HG02588 (cell line): Measurements from ENCODE around the gene CLK1.

Source experiments
- ATAC-seq: cut with Tn5 transposase; IDR thresholded peaks from one replicate; pipeline ENCODE4 v1.9.1; 2021; ENCODE audit warnings: mild to moderate bottlenecking, moderate library complexity; ENCODE audit not compliant: unreplicated experiment

The CLK1 gene

DNA sequence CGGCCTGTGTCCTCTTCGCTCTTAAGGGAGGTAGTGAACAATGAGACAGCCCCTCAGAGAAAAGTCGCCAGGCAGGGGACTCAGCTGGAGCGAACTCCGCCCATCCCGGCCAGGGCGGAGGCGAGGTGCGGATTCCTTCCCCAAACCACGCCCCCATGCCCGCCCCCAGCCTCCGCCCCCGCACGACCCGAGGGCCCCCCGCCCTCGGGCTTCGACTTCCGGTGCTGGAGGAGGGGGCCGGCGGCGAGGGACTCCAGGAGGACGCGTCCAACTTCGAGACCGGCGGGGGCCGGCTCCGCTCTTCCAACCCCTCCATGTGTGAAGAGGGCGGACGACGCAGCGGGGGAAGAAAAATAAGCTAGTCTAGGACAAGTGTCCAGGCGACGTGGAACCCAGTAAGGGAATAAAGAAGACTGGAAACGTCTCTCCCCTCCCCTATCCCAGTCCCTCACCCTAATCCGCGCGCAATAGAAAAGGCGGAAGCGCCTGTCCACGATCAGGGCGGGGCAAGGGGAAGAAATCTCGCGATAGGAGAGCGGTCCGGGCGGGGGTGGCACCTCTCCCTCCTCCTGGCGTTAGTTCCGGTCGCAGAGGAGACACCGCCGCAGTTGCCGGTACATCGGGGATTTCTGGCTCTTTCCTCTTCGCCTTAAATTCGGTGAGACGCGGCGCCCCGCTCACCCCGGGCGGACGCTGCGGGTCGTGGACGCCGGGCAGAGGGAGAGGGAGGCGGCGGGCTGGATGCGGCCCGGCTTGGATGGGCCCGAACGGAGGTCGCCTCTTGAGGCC lies 52.9 kb downstream of the CLK1 start, which contains the start of gene BZW1:
BZW1 (plus strand) TSS at position 578 of the 789 bp plus-strand sequence. CDS start 1,308 bp downstream, outside the sequence.
- peak; percentile 76 for ATAC-seq

DNA sequence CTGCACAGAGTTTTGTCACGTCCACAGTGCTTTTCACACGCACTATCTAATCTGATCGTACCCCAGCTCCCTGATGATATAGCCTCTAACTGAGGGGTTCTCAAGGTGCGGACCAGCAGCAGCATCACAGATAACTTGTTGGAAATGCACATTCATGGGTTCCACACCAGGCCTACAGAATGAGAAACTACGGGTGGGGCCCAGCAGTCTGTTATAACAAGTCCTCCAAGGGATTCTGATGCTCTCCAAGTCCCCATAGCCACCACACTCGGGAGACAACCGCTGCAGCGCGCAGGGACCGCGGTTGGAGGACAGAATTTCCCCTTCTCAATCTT lies 53.5 kb downstream of the CLK1 start:
- ATAC-seq, result no peak

DNA sequence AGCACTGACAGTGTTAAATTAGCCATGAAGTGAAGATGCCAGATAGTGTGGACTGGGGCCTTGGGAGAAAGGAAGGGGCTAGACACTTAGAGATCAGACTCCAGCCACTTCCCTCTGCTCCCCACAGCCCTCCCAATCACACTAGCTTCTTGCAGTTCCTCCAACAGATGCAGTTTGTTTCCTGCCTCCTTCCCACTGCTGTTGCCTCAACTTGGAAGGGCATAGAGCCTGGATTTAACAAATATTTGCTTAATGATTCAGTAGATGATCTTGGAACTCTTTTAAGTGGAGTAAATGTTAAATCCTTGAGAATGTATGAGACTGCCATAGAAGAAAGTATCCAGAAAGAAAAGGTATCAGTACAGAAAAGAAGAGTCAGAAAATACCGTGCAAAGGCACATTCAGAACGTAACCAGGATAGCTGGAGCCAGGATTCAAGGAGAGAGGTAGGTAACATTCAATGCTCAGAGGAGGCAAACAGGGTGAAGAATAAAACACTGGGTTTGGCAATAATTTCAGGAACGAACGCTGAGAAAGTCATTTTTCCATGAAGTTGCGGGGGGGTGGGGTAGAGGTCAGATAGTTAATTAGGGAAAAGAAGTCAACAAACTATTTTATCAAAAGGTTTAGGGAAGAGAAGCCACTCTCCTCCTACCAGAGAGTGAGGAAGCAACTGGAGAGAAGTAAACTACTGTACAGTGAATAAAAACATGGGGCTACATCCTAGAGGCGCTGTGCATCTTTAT lies 54.0 kb downstream of the CLK1 start:
- no peak for ATAC-seq

DNA sequence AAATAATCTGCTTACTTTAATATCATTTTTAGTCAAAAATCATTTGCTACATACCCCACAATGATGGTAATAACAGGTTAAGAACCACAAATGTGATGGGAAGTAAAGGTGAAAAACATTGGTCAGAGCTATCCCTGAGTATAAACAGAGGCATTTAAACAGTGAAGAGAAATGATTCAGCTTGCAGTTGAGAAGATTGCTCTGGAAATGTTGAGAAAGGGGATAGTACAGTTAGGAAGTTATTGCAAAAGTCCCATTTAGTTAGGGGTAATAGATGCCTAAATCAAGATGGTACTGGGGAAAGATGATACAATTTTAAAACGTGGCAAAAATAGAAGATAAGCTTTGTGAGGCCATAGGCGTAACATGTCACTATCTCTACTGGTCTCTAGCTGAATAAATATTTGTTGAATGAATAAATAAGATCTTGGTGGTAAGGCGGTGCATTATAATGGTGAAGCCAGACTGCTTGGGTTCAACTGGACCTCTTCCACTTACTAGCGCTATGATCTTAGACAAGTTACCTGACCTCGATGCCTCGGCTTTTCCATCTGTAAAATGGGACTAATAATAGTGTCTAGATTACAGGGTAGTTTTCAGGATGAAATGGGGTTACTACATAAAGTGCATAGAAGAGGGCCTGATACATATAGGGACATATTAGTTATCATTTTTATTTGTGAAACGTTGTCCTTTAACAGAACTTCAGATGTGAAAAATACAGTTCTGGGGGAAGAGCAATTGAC lies 54.8 kb downstream of the CLK1 start:
- ATAC-seq, result no peak
